WTC11 (cell line): ENCODE results near the gene SLC16A9.

ENCODE experiments used
- CDX4 ChIP-seq: fragments of 250-450 bp; sonication (Bioruptor Pico); IDR thresholded peaks from 2 replicates; pipeline ENCODE4 v1.9.0; 2021; ENCODE audit warnings: moderate library complexity, mild to moderate bottlenecking, inconsistent platforms, borderline replicate concordance
- CREB1 ChIP-seq: sonication (generic); formaldehyde crosslinking; IDR thresholded peaks from 2 replicates; pipeline ENCODE4 v1.8.0; 2023; ENCODE audit warnings: mild to moderate bottlenecking, missing genetic modification reagents
- FOXP1 ChIP-seq: sonication (generic); formaldehyde crosslinking; IDR thresholded peaks from 2 replicates; pipeline ENCODE4 v1.8.0; 2022; ENCODE audit warnings: missing genetic modification reagents, mild to moderate bottlenecking, moderate library complexity, borderline replicate concordance
- GABPB1 ChIP-seq: sonication (generic); formaldehyde crosslinking; IDR thresholded peaks from 2 replicates; pipeline ENCODE4 v1.8.1; 2023; ENCODE audit warnings: mild to moderate bottlenecking, missing genetic modification reagents
- IRF2 ChIP-seq: sonication (generic); formaldehyde crosslinking; IDR thresholded peaks from 2 replicates; pipeline ENCODE4 v1.8.0; 2022; ENCODE audit warnings: low read depth, missing genetic modification reagents, borderline replicate concordance
- NFATC4 ChIP-seq: fragments of 250-450 bp; sonication (Bioruptor Pico); IDR thresholded peaks from 2 replicates; pipeline ENCODE4 v1.9.0; 2021; ENCODE audit warnings: mild to moderate bottlenecking
- NFE2L1 ChIP-seq: sonication (generic); formaldehyde crosslinking; IDR thresholded peaks from 2 replicates; pipeline ENCODE4 v1.8.1; 2023; ENCODE audit warnings: missing genetic modification reagents
- NR2C2 ChIP-seq: sonication (generic); formaldehyde crosslinking; IDR thresholded peaks from 2 replicates; pipeline ENCODE4 v1.8.0; 2022; ENCODE audit warnings: mild to moderate bottlenecking, missing genetic modification reagents
- ZBTB21 ChIP-seq: sonication (generic); formaldehyde crosslinking; IDR thresholded peaks from 2 replicates; pipeline ENCODE4 v1.8.1; 2023; ENCODE audit warnings: mild to moderate bottlenecking, missing genetic modification reagents, borderline replicate concordance
- ZNF263 ChIP-seq: sonication (generic); formaldehyde crosslinking; IDR thresholded peaks from 2 replicates; pipeline ENCODE4 v1.8.1; 2022; ENCODE audit warnings: low read depth, mild to moderate bottlenecking, moderate library complexity, missing genetic modification reagents
- TF ChIP-seq, protein P1 (sequence below): fragments of 200-600 bp; IDR thresholded peaks from 2 replicates; pipeline ENCODE4 v1.8.0; 2022; ENCODE audit warnings: antibody characterized with exemption

DNA sequence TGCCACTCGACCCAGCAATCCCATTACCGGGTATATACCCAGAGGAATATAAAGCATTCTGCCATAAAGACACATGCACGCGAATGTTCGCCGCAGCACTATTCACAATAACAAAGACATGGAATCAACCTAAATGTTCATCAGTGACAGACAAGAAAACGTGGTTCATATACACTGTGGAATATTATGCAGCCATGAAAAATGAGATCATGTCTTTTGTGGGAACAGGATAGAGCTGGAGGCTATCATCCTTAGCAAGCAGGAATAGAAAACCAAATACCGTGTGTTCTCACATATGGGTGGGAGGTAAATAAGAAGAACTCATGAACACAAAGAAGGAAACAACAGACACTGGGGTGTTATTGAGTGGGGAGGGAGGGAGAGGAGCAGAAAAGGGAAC lies 84.7 kb downstream of the SLC16A9 start:
- no peak for TF ChIP-seq ZBTB21 (CRISPR knock-in tag)
- TF ChIP-seq NFE2L1 (CRISPR knock-in tag): no peak
- no peak for TF ChIP-seq FOXP1 (CRISPR knock-in tag)
- TF ChIP-seq CREB1 (CRISPR knock-in tag): no peak
- no peak for TF ChIP-seq GABPB1
- no peak for TF ChIP-seq IRF2 (CRISPR knock-in tag)
- TF ChIP-seq, protein P1, sequence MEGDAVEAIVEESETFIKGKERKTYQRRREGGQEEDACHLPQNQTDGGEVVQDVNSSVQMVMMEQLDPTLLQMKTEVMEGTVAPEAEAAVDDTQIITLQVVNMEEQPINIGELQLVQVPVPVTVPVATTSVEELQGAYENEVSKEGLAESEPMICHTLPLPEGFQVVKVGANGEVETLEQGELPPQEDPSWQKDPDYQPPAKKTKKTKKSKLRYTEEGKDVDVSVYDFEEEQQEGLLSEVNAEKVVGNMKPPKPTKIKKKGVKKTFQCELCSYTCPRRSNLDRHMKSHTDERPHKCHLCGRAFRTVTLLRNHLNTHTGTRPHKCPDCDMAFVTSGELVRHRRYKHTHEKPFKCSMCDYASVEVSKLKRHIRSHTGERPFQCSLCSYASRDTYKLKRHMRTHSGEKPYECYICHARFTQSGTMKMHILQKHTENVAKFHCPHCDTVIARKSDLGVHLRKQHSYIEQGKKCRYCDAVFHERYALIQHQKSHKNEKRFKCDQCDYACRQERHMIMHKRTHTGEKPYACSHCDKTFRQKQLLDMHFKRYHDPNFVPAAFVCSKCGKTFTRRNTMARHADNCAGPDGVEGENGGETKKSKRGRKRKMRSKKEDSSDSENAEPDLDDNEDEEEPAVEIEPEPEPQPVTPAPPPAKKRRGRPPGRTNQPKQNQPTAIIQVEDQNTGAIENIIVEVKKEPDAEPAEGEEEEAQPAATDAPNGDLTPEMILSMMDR: no peak
- no peak for TF ChIP-seq CDX4 (CRISPR knock-in tag)
- TF ChIP-seq ZNF263 (CRISPR knock-in tag): no peak
- TF ChIP-seq NR2C2 (CRISPR knock-in tag): no peak
- TF ChIP-seq NFATC4 (CRISPR knock-in tag): no peak
